ENCODE measurements around the gene MBNL1.

GRCh38 chr3:152289708-152290107 lies 21.0 kb downstream of the MBNL1 start:
- TF ChIP-seq ELF4 (CRISPR knock-in tag; IDR thresholded peaks at IDR 0.05; ENCODE audit: borderline replicate concordance) (no peak), ZNF740 (CRISPR knock-in tag; IDR thresholded peaks at IDR 0.05) (no peak)
